Stimulated activated CD4-positive, alpha-beta T cell treated with anti-CD3 and anti-CD28 coated beads, Interleukin-2, amount 100 ng/mL, for 4 hours (primary cell): ENCODE results near the gene SMAD1.

Source experiments
- DNase-seq: peaks from one replicate; pipeline ENCODE4 v3.0.0-alpha.2; 2020; ENCODE audit warnings: low read depth

Gene SMAD1

GRCh38 chr4:145481164-145481941 is at the start of gene SMAD1:
Gene SMAD1, plus strand, starts transcription at chr4:145481853. Its CDS starts 32,761 bp downstream, at chr4:145514614.
- no peak for DNase-seq

DNA sequence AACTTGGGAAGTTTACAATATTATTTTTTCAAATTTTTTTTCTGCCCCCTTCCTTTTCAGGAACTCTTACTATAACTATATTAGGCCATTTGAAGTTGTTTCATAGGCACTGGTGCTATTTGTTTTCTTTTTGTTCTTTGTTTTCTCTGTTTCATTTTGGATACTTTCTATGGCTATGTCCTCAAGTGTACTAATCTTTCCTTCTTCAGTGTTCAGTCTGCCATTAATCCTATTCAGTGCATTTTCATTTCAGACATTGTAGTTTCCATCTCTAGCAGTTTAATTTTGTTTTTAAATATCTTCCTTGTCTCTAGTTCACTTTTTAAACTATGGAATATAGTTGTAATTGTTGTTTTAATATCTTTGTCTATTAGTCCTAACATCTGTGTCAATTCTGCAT is 48.0 kb upstream of the SMAD1 start:
- DNase-seq: no peak

DNA sequence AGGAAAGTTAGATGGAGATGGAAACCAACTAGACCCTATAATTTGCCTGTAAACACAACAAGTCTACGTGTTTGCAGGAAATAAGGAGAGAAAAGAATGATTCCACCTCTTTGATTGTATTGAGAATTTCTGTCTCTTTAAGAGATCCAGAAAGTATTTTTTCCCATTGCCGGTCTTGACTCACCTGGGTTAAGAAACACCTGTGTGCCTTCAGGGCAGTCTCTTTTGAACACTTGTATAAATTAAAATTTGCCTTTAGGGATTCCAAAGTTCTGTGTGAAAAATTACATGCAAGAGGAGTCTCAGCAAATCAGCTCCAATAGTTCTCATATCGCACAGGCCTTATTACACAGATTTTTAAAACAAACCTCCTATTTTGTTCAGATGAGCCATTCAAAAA is 46.0 kb upstream of the SMAD1 start:
- no peak for DNase-seq

GRCh38 chr4:145436114-145436513 is 45.5 kb upstream of the SMAD1 start:
- DNase-seq: no peak

- DNase-seq: no peak
Measured at GRCh38 chr4:145436796-145437195, 44.9 kb upstream of the SMAD1 start.

- no peak for DNase-seq
Measured at GRCh38 chr4:145437466-145437865, 44.2 kb upstream of the SMAD1 start.

DNA sequence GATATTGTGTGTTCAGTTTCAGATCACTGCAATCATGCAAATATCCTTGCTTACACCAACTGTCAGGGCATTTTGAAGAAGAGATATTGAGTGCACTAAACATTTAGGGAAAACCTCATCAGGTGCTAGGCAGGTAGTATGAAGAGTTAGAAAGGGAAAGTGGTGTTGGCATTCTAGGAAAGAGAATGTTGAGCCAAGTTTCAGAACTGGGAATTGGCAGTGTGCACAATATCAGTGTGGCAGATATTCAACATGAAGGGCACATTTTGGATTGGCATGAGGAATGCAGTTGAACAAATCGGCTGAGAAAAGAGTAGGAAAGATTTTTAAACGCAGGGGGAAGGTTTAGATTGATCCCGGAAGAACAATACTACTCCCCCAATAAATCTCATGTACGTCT is 43.4 kb upstream of the SMAD1 start:
- no peak for DNase-seq

GRCh38 chr4:145440292-145441007 is 41.2 kb upstream of the SMAD1 start:
- no peak for DNase-seq

DNA sequence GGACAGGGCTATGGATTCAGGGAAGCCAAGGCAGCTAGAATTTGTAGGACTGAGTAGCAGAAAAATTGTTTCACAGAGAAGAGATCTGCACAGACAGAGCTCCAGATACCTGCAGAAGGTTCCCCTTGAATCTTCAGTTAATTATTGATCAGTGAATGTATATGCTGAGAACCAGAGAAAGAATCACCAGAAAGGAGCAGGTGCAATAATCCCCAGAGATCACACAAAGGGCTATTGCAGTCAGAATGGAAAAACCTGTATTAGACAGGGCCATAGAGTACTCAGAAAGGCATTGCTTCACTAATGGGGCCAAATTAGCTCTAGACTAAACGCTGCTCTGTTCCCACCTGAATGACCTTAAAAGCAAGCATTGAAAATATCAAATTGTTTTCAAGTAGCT is 35.5 kb upstream of the SMAD1 start:
- no peak for DNase-seq

GRCh38 chr4:145451895-145452294 is 29.8 kb upstream of the SMAD1 start:
- no peak for DNase-seq

- no peak for DNase-seq
Measured at GRCh38 chr4:145452447-145453162, 29.0 kb upstream of the SMAD1 start.

GRCh38 chr4:145453163-145453520 is 28.5 kb upstream of the SMAD1 start:
- DNase-seq: no peak

DNA sequence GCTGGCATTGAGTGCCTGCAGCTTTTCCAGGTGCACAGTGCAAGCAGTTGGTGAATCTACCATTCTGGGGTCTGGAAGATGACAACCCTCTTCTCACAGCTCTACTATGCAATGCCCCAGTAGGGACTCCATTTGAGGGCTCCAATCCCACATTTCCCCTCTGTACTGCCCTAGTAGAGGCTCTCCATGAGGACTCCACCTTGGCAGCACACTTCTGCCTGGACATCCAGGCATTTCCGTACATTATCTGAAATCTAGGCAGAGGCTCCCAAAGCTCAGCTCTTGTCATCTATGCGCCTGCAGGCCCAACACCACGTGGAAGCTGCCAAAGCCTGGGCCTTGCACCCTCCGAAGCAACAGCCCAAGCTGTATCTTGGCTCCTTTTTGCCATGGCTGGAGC is 8.4 kb upstream of the SMAD1 start:
- DNase-seq: no peak

DNA sequence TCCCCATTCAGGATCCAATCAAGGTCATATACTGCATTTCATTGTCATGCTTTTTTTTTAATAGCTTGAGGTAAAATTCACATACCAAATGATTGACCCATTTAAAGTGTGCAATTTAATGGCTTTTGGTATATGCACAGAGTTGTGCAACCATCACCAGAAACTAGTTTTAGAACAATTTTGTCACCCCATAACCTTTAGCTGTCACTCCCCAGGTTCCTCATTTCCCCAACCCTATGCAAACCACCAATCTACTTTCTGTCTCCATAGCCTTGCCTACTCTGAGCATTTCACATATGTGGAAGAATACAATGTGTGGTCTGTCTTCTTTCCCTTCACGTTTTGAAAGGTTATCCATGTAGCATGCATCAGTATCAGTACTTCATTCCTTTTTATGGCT is 1.4 kb upstream of the SMAD1 start:
- no peak for DNase-seq

DNA sequence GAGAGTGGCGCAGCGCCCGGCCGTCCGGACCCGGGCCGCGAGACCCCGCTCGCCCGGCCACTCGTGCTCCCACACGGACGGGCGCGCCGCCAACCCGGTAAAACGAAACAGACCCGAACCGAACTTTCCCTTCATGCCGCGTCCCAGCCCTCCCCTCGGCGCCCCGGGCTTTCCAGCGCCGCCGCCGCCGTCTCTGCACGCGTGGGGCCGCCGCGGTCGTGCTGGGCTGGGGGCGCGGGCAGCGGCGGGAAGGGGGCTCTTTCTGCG is 222 bp downstream of the SMAD1 start:
- DNase-seq: no peak

DNA sequence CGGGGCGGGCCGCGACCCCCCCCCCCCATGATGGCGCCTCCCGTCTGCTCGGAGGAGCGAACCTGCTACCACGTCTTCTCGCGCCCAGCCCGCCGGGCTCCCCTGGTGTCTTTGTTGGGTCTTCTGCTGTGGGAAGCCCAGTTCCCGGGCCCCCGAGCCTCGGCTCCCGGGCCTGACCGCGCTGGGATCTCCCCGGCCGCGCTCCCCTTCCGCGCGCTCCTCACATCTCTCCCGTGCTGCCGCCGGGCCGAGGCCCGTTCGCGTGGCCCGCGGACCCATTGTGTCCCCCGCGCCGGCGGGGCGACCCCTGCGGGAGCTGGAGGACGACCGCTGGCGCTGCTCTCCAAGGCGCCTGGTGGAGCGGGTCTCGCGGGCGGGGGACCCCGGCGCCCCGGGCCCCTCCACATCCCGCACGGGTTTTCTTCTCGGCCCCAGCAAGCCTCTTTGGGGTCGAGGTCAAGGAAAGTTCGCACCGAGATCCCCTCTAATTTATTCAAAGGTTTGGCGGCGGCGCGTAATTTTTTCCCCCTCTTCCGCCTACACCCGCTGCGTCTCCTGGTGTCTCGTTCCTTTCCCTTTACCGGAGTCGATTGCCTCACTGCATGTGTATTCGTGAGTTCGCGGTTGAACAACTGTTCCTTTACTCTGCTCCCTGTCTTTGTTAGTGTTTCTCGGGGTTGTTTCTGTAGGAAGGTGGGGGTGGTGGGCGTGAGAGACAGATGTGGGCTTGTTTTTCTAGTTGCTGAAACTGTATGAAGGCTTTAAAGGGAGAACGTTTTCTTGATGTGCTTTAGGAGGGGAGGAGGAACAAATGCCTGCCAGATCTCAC is 770 bp downstream of the SMAD1 start:
- DNase-seq: peak; percentile 71

DNA sequence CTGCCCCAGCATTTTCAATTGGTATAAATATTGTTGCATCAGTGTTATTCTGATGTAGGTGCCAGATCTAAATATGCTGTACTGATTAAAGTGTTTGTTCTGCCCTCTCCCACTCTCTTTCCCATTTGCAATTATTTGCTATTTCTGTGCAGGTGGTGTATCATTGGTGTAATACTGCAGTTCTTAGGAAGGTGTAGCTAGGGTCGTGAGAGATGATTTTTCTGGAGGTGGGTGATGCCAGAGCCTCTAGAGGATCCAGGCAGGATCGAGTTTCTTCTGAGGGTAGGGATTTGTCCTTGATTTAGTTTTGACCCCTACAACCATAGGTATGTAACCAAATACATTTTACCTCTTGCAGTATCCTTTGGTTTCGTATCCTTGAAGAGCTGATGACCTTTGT is 1.9 kb downstream of the SMAD1 start:
- no peak for DNase-seq

GRCh38 chr4:145484225-145484846 is 2.7 kb downstream of the SMAD1 start:
- no peak for DNase-seq

GRCh38 chr4:145485120-145485519 is 3.5 kb downstream of the SMAD1 start:
- no peak for DNase-seq

DNA sequence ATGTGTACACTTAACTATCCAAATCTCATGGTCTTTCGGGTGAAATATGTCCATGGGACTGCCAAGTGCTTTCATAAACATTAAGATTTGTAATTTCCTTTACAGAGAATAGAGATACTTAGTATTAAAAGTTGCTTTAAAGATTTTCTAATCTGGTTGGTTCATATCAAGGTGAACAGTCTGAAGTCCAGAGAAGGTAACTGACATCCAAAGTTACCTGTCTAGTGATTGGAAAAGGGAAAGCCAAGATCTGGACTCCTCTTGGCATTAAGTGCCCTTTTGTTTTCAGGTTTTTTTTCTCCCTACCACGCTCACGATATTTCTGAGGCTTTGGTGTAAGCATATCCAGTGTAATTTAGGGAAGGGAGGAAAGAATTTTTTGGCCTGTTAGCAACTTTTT is 5.0 kb downstream of the SMAD1 start:
- no peak for DNase-seq

DNA sequence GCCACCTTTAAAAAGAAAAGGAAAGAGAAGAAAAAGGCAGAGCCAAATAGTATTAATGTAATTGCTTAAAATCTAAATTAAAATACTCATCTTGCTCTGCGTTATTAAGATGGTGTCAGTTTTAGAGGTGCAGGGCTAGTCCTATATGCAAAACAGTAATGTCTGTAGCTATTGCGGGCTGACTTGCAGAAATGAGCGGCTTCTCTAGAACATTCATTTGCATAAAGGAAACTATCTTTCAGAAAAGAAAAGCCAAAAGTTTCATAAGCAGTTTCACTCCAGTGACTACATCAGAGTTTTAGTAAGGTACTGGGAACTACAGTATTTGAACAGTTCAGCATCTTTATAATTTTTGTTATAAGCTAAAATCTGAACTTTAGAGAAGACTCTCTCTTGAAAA is 6.0 kb downstream of the SMAD1 start:
- DNase-seq: no peak

- DNase-seq: no peak
Measured at GRCh38 chr4:145488310-145488709, 6.7 kb downstream of the SMAD1 start.
